H9 (cell line): ENCODE data around the gene SSTR4. TPM values are rescaled to one million over a fixed set of nuclear protein-coding genes. Genes with fewer than 3 reads are reported as not detected.

Source experiments
- DNase-seq: peaks from one replicate; pipeline ENCODE4 v3.0.0-alpha.2; 2017
- H2AFZ ChIP-seq: one replicate; pipeline ENCODE4 v1.6.1; 2013; ENCODE audit warnings: mild to moderate bottlenecking, low read length, control low read depth, moderate library complexity
- H2AK5ac ChIP-seq: 2 replicates; pipeline ENCODE4 v1.6.1; 2013; ENCODE audit warnings: low read length, control low read depth, mixed read lengths; ENCODE audit not compliant: insufficient read length
- H2BK120ac ChIP-seq: one replicate; pipeline ENCODE4 v1.6.1; 2013; ENCODE audit warnings: low read depth, mild to moderate bottlenecking, low read length, control low read depth, inconsistent platforms; ENCODE audit not compliant: poor library complexity, severe bottlenecking
- H2BK12ac ChIP-seq: 2 replicates; pipeline ENCODE4 v1.6.1; 2013; ENCODE audit warnings: low read length, control low read depth, mixed read lengths, low read depth; ENCODE audit not compliant: insufficient read length
- H2BK15ac ChIP-seq: 2 replicates; pipeline ENCODE4 v1.6.1; 2013; ENCODE audit warnings: low read depth, low read length, control low read depth
- H2BK20ac ChIP-seq: one replicate; pipeline ENCODE4 v1.6.1; 2013; ENCODE audit warnings: low read depth, mild to moderate bottlenecking, low read length, control low read depth, inconsistent platforms; ENCODE audit not compliant: poor library complexity, severe bottlenecking
- H2BK5ac ChIP-seq: 2 replicates; pipeline ENCODE4 v1.6.1; 2013; ENCODE audit warnings: low read length, control low read depth, mixed read lengths; ENCODE audit not compliant: insufficient read length
- H3K14ac ChIP-seq: 2 replicates; pipeline ENCODE4 v1.6.1; 2013; ENCODE audit warnings: low read length, control low read depth; ENCODE audit not compliant: insufficient read depth
- H3K18ac ChIP-seq: 2 replicates; pipeline ENCODE4 v1.6.1; 2013; ENCODE audit warnings: low read depth, mild to moderate bottlenecking, mixed read lengths, low read length, control low read depth; ENCODE audit not compliant: insufficient read length
- H3K23ac ChIP-seq: 2 replicates; pipeline ENCODE4 v1.6.1; 2013; ENCODE audit warnings: low read length, control low read depth, mixed read lengths, low read depth; ENCODE audit not compliant: insufficient read length
- H3K23me2 ChIP-seq: 2 replicates; pipeline ENCODE4 v1.6.1; 2013; ENCODE audit warnings: low read depth, mild to moderate bottlenecking, mixed read lengths, low read length, control low read depth; ENCODE audit not compliant: insufficient read length, poor library complexity, severe bottlenecking
- H3K27ac ChIP-seq: 2 replicates; pipeline ENCODE4 v1.5.1; 2013; ENCODE audit warnings: low read length, control low read depth, mixed read lengths, low read depth; ENCODE audit not compliant: insufficient read length
- H3K27me3 ChIP-seq: 2 replicates; pipeline ENCODE4 v1.6.1; 2013; ENCODE audit warnings: low read length, control low read depth, inconsistent platforms; ENCODE audit not compliant: insufficient read depth
- H3K4ac ChIP-seq: 2 replicates; pipeline ENCODE4 v1.6.1; 2013; ENCODE audit warnings: low read depth, mild to moderate bottlenecking, control low read depth, inconsistent platforms, low read length, moderate library complexity
- H3K4me1 ChIP-seq: 2 replicates; pipeline ENCODE4 v1.6.1; 2013; ENCODE audit warnings: low read length, control low read depth, inconsistent platforms; ENCODE audit not compliant: insufficient read depth
- H3K4me2 ChIP-seq: 2 replicates; pipeline ENCODE4 v1.6.1; 2013; ENCODE audit warnings: low read length, control low read depth, mixed read lengths; ENCODE audit not compliant: insufficient read length, insufficient read depth
- H3K56ac ChIP-seq: 2 replicates; pipeline ENCODE4 v1.6.1; 2013; ENCODE audit warnings: low read depth, mild to moderate bottlenecking, mixed read lengths, low read length, control low read depth; ENCODE audit not compliant: insufficient read length
- H3K79me1 ChIP-seq: 2 replicates; pipeline ENCODE4 v1.6.1; 2013; ENCODE audit warnings: low read depth, mild to moderate bottlenecking, moderate library complexity, low read length, control low read depth, inconsistent platforms; ENCODE audit not compliant: insufficient read depth, poor library complexity, severe bottlenecking
- H3K79me2 ChIP-seq: 2 replicates; pipeline ENCODE4 v1.6.1; 2013; ENCODE audit warnings: low read length, control low read depth, inconsistent platforms; ENCODE audit not compliant: insufficient read depth
- H3K9ac ChIP-seq: 2 replicates; pipeline ENCODE4 v1.6.1; 2013; ENCODE audit warnings: low read length, control low read depth, mixed read lengths; ENCODE audit not compliant: insufficient read length; ENCODE audit errors: extremely low read depth
- H3K9me3 ChIP-seq: one replicate; pipeline ENCODE4 v1.6.1; 2013; ENCODE audit warnings: low read depth, low read length, inconsistent platforms; ENCODE audit not compliant: control insufficient read depth
- H3T11ph ChIP-seq: one replicate; pipeline ENCODE4 v1.6.1; 2013; ENCODE audit warnings: mild to moderate bottlenecking, low read length, control low read depth, inconsistent platforms
- H4K20me1 ChIP-seq: one replicate; pipeline ENCODE4 v1.6.1; 2013; ENCODE audit not compliant: control insufficient read depth, insufficient read length, insufficient read depth
- H4K5ac ChIP-seq: 2 replicates; pipeline ENCODE4 v1.6.1; 2013; ENCODE audit warnings: low read depth, mild to moderate bottlenecking, mixed read lengths, low read length, control low read depth; ENCODE audit not compliant: insufficient read length
- H4K8ac ChIP-seq: replicated peaks from 2 replicates; pipeline ENCODE4 v1.6.1; 2013; ENCODE audit warnings: low read length, control low read depth, mixed read lengths, low read depth; ENCODE audit not compliant: insufficient read length
- H4K91ac ChIP-seq: 2 replicates; pipeline ENCODE4 v1.6.1; 2013; ENCODE audit warnings: low read depth, mild to moderate bottlenecking, moderate library complexity, mixed read lengths, low read length, control low read depth; ENCODE audit not compliant: insufficient read length
- H3K27ac Mint-ChIP-seq, 3 experiments: 2 replicates in 2 of 3; 3 replicates in 1 of 3; pipeline ENCODE4 v1.8.0; 2020 to 2021; ENCODE audit warnings: mixed read lengths in 3 of 3, mild to moderate bottlenecking in 1 of 3, moderate library complexity in 1 of 3
- H3K27me3 Mint-ChIP-seq: 2 replicates; pipeline ENCODE4 v1.8.0; 2021; ENCODE audit warnings: low read depth, mild to moderate bottlenecking, moderate library complexity, mixed read lengths
- H3K36me3 Mint-ChIP-seq, 3 experiments: 2 replicates in 2 of 3; 3 replicates in 1 of 3; pipeline ENCODE4 v1.8.0; 2020 to 2021; ENCODE audit warnings: low read depth in 3 of 3, mixed read lengths in 3 of 3; ENCODE audit not compliant: insufficient read depth in 1 of 3
- H3K4me1 Mint-ChIP-seq, 2 experiments: 2 replicates each; pipeline ENCODE4 v1.8.0; 2020; ENCODE audit warnings: mixed read lengths in 2 of 2
- H3K4me3 Mint-ChIP-seq, 2 experiments: 2 replicates in 1 of 2; 3 replicates in 1 of 2; pipeline ENCODE4 v1.8.0; 2020 to 2021; ENCODE audit warnings: mild to moderate bottlenecking in 2 of 2, mixed read lengths in 2 of 2, moderate library complexity in 1 of 2
- H3K9me3 Mint-ChIP-seq, 2 experiments: 2 replicates in 1 of 2; 3 replicates in 1 of 2; pipeline ENCODE4 v1.8.0; 2020; ENCODE audit warnings: mild to moderate bottlenecking in 2 of 2, mixed read lengths in 2 of 2, moderate library complexity in 1 of 2
- WGBS: extraction: QIAGEN DNeasy Blood & Tissue Kit; methylation state at CpG from one replicate; pipeline ENCODE4 v1.1.7; 2013; ENCODE audit warnings: missing lambda C conversion rate, low lambda C conversion rate, mixed read lengths; ENCODE audit not compliant: insufficient read length; ENCODE audit errors: extremely low coverage; 5-methylcytosine and 5-hydroxymethylcytosine counted together
- total RNA-seq: library from RNA; stranded (reverse); gene quantifications from 2 replicates; pipeline ENCODE4 v1.2.1, GENCODE V29; 2021
- TF ChIP-seq, protein P1 (sequence below): fragments of 200-600 bp; sonication (generic); conservative IDR thresholded peaks from 3 replicates; pipeline ENCODE4 v1.8.0; 2021; ENCODE audit warnings: antibody characterized with exemption, mild to moderate bottlenecking

SSTR4 gene
- total RNA-seq, 1 experiment from 2014 or later: not detected

DNA sequence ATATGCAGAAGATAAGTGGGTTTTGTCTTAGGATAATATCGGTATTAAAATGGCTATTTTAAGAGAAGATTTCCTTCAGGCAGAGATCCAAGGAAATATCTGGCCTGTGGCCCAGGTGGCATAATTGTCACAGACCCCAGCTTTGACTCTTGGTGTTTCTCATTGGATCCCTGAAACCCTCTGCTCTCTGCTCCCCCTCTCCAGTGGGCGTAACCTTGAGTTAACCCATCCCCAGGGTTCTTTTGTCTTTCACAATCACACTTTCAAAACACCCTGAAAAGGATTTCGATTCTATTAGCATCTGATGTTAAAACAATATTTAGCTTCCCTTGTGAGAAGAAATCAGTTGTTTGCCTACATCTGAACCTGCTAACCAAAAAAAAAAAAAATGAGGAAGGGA is 7.2 kb downstream of the SSTR4 start:
- peaks cover 0 to 3% (median 1%) of the 10 kb centered on the region in 3 experiments; a peak in 2 of 7 replicates for H3K36me3 Mint-ChIP-seq
- peaks cover 96% of the 10 kb centered on the region for H3K27me3 Mint-ChIP-seq

More for the DNA sequence above, 7.2 kb downstream of the SSTR4 start:
- Mint-ChIP-seq H3K27ac (no peak overlapping the region), H3K4me3 (peak overlapping the region in 1 of 2 experiments; percentile 21; a peak in 1 of 5 replicates), H3K4me1 (peaks cover 31 to 39% of the 10 kb centered on the region in 2 experiments), H3K9me3 (peaks cover 2 to 4% of the 10 kb centered on the region in 2 experiments; a peak in 2 of 5 replicates)
- H3K4me1 ChIP-seq: peaks cover 9% of the 10 kb centered on the region; the same call in 1 of the 2 replicates
- no peaks in the 10 kb centered on the region for H3K79me2 ChIP-seq
- DNase-seq: no peak
- H2AK5ac ChIP-seq: no peak overlapping the region
- H3K79me1 ChIP-seq: no peaks in the 10 kb centered on the region
- no peak overlapping the region for H3K9ac ChIP-seq
- H3K18ac ChIP-seq: no peak overlapping the region
- H3K23me2 ChIP-seq: no peaks in the 10 kb centered on the region
- H2BK12ac ChIP-seq: no peak overlapping the region
- no peak overlapping the region for H3T11ph ChIP-seq
- no peak overlapping the region for H3K4ac ChIP-seq
- TF ChIP-seq, protein P1, sequence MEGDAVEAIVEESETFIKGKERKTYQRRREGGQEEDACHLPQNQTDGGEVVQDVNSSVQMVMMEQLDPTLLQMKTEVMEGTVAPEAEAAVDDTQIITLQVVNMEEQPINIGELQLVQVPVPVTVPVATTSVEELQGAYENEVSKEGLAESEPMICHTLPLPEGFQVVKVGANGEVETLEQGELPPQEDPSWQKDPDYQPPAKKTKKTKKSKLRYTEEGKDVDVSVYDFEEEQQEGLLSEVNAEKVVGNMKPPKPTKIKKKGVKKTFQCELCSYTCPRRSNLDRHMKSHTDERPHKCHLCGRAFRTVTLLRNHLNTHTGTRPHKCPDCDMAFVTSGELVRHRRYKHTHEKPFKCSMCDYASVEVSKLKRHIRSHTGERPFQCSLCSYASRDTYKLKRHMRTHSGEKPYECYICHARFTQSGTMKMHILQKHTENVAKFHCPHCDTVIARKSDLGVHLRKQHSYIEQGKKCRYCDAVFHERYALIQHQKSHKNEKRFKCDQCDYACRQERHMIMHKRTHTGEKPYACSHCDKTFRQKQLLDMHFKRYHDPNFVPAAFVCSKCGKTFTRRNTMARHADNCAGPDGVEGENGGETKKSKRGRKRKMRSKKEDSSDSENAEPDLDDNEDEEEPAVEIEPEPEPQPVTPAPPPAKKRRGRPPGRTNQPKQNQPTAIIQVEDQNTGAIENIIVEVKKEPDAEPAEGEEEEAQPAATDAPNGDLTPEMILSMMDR: no peak
- no peak overlapping the region for H2BK15ac ChIP-seq
- no CpG with 5 or more reads among the region's 3 CpGs for WGBS
- no peak overlapping the region for H3K23ac ChIP-seq
- no peaks in the 10 kb centered on the region for H3K9me3 ChIP-seq
- no peak overlapping the region for H3K4me2 ChIP-seq
- no peak overlapping the region for H3K56ac ChIP-seq
- H3K27ac ChIP-seq: no peak overlapping the region
- no peak overlapping the region for H4K91ac ChIP-seq
- no peak overlapping the region for H2BK20ac ChIP-seq
- no peak overlapping the region for H2BK5ac ChIP-seq
- no peak overlapping the region for H4K8ac ChIP-seq
- no peak overlapping the region for H3K14ac ChIP-seq
- H4K20me1 ChIP-seq: no peaks in the 10 kb centered on the region
- peaks cover 3% of the 10 kb centered on the region; the same call in 1 of the 2 replicates for H3K27me3 ChIP-seq
- H4K5ac ChIP-seq: no peak overlapping the region
- no peak overlapping the region for H2BK120ac ChIP-seq
- no peak overlapping the region for H2AFZ ChIP-seq
